H1 (cell line): ENCODE results near the gene STK39.

Experiments
- EZH2 ChIP-seq: fragments of 200-600 bp; sonication (generic); IDR thresholded peaks from 2 replicates; pipeline ENCODE4 v1.7.1; 2012; ENCODE audit warnings: low read depth, mild to moderate bottlenecking, moderate library complexity, low read length, inconsistent platforms; ENCODE audit not compliant: severe bottlenecking
- POLR2A ChIP-seq, 2 experiments: IDR thresholded peaks; 1 replicate in 1 of 2; 2 replicates in 1 of 2; pipeline ENCODE4 v1.6.1; 2011; ENCODE audit warnings: low read depth in 2 of 2, low read length in 2 of 2, mild to moderate bottlenecking in 2 of 2; ENCODE audit errors: control extremely low read depth in 1 of 2
- RAD21 ChIP-seq, 2 experiments: IDR thresholded peaks in 1 of 2; conservative IDR thresholded peaks in 1 of 2; 2 replicates each; pipeline ENCODE4 v1.6.1; 2011; ENCODE audit warnings: low read depth in 2 of 2, low read length in 2 of 2, improper control_type of control experiment in 1 of 2, inconsistent platforms in 1 of 2, mild to moderate bottlenecking in 1 of 2, moderate library complexity in 1 of 2
- ZNF274 ChIP-seq: IDR thresholded peaks from 2 replicates; pipeline ENCODE4 v1.7.0; 2012; ENCODE audit warnings: low read length, borderline replicate concordance; ENCODE audit errors: extremely low read depth
- TF ChIP-seq, protein P1 (sequence below), 3 experiments: IDR thresholded peaks; 1 replicate in 2 of 3; 2 replicates in 1 of 3; pipeline versions ENCODE4 v1.5.1 to v1.6.1; 2011; ENCODE audit warnings: low read length in 3 of 3, mild to moderate bottlenecking in 3 of 3, inconsistent platforms in 2 of 3, low read depth in 1 of 3, moderate library complexity in 1 of 3; ENCODE audit not compliant: insufficient read depth in 1 of 3; ENCODE audit errors: control extremely low read depth in 1 of 3

DNA sequence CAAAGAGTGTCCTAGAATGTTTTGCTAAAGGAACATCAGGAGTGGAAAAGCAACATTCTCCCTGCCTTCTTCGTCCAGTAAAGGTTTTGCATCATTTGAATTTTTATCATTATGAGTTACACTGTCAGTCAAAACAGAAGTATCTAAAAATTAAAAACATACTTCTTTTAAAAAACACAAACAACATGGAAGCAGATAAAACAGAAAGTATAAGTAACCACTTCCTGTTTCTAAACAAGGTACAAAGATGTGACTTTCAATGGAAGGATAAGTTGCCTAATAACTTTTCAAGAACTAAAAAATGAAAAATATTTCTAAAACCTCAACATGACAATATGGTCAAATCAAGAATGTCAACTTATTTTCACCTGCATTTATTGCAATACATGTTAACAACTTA, 158.2 kb downstream of the STK39 start:
- TF ChIP-seq, protein P1, sequence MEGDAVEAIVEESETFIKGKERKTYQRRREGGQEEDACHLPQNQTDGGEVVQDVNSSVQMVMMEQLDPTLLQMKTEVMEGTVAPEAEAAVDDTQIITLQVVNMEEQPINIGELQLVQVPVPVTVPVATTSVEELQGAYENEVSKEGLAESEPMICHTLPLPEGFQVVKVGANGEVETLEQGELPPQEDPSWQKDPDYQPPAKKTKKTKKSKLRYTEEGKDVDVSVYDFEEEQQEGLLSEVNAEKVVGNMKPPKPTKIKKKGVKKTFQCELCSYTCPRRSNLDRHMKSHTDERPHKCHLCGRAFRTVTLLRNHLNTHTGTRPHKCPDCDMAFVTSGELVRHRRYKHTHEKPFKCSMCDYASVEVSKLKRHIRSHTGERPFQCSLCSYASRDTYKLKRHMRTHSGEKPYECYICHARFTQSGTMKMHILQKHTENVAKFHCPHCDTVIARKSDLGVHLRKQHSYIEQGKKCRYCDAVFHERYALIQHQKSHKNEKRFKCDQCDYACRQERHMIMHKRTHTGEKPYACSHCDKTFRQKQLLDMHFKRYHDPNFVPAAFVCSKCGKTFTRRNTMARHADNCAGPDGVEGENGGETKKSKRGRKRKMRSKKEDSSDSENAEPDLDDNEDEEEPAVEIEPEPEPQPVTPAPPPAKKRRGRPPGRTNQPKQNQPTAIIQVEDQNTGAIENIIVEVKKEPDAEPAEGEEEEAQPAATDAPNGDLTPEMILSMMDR (IDR thresholded peaks at IDR 0.05; ENCODE audit: control extremely low read depth in 1 of 3, insufficient read depth in 1 of 3, low read depth in 1 of 3, low read length in 3 of 3): no peak
- TF ChIP-seq EZH2: no peak
- TF ChIP-seq RAD21 (IDR thresholded peaks at IDR 0.05 in 1 of 2, conservative IDR thresholded peaks at IDR 0.05 in 1 of 2; ENCODE audit: low read depth in 2 of 2, low read length in 2 of 2): no peak
- no peak for TF ChIP-seq POLR2A (IDR thresholded peaks at IDR 0.05; ENCODE audit: control extremely low read depth in 1 of 2, low read depth in 2 of 2, low read length in 2 of 2)
- no peak for TF ChIP-seq ZNF274
